GM18508 (cell line): ENCODE data around the gene SLC38A1.
"Not testable (repeated sequence)": the region's sequence is repeated elsewhere in the genome, so short reads cannot be mapped to it uniquely, and the experiment has no call there.

Experiments
- ATAC-seq: cut with Tn5 transposase; IDR thresholded peaks from one replicate; pipeline ENCODE4 v1.9.1; 2021; ENCODE audit warnings: moderate number of reproducible peaks; ENCODE audit not compliant: insufficient read depth, unreplicated experiment

The SLC38A1 gene

DNA sequence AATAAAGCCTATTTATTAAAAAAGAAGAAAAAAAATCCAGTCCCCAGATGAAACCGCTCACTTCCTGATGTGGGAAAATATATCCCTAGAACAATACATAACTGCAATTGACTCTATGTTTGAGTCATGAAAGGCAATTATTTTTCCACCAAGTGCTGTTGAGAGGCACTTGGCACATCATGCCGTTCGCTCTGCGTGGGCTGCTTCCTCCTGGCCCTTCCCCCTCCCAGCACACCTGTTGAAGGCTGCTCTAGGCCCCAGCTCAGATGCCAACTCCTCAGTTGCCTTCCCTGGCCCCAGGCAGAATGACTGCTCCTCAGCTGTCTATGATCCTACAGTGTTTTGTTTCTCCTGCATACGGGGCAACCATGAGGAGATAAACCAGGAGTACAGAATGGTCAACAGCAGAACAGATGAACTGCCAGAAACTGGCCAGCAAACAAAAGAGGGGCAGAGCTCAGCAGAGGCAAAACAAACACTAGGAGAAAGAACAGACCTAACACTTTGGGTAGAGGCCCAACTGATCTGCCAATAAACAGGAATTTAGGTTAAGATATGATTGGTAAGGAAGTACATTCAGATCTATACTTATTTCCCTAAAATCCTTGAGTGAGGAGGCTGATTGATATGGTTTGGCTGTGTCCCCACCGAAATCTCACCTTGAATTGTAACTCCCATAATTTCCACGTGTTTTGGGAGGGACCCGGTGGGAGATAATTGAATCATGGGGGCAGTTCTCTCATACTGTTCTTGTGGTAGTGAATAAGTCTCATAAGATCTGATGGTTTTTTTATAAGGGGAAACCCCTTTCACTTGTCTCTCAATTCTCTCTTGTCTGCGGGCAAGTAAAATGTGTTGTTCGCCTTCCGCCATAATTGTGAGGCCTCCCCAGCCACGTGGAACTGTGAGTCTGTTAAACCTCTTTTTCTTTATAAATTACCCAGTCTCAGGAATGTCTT is 58.6 kb downstream of the SLC38A1 start:
- ATAC-seq: peak; percentile 36

DNA sequence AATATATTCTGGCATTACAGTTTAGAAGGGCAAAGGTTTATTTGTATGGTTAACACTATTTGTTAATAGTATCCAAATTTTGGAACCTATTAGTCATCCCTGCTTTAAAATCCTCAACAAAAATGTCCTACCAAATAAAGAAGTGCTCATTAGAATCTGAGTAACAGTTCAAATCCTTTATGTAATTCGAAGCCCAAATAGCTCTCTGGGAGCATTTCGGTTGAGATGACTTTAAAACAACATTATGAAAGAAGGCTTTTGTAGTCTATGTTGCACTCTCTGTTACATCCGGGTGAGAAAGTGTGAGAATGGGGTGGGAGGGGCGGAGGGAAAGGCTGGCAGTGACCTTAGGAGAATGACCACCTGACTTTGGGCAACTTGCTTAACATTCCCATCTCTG is 59.7 kb downstream of the SLC38A1 start:
- ATAC-seq: no peak

DNA sequence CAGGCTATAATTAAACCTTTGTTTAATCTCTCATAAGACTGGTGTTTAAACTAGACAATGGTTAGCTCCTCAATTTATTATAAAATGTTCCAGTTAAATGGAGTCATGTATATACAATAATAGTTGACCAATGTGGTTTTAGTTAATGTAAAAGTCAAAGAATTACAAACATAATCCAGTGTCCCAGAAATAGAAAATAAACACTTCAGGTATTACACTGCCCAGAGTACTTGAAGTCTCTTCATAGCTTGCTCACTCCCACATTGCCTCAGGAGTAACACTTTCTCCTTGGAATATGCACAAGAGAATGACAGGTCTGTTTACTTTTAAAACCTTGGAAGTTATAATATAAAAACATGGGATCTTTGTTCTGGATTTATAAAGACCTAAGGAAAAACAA is 60.5 kb downstream of the SLC38A1 start:
- ATAC-seq: no peak

DNA sequence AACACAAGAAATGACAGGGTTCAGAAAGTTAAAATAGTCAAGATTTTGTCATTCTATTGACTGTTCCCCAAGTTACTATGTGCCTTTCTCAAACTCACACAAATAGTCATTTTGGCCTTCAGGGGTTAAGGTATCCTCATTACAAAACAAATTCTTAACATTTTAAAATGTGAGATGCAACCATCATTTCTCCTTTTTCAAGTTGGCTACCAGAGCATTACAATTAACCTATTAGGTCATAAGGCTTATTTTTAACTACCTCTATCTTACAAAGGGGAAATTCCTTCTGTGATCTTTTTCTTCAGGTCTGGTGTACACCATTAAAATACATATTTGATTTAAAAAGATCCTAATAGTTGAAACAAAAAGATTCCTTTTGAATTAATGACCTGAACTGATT is 61.2 kb downstream of the SLC38A1 start:
- no peak for ATAC-seq

DNA sequence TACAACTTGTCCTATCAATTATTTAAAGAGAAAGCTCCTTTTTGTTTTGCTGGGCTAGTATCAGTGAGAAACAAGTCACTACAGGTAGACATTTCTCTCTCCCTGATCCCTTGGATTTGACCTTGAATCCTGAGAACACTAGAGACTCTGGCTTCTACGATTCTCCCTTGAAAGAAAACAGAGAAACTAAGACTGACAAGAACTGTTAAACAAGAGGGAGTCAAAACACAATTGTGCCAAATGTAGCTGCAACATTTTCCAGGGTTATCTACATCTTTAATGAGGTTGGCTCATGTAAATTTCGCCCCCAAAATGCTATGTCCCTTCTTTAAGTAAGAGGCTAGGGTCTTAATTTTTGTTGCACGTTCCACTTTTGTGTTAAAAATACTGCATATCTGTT is 62.4 kb downstream of the SLC38A1 start:
- no peak for ATAC-seq

DNA sequence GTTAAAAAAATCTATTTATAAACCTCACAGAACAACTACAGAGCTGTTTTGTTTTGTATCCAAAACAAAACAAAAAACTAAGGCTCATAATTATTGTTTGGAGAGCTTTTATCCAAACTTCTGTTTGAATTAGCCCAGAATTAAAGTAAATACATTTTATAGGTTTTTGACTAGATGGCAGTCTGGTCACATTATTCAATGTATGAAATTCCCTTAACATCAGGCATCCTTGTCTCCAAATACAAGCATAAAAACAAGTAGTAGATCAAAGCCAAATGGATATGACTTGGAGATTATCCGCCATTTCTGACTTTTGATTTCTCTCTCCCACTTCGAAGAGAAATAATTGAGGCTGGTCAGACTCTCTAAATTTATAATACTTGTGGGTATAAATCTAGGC is 63.5 kb downstream of the SLC38A1 start:
- ATAC-seq: no peak

DNA sequence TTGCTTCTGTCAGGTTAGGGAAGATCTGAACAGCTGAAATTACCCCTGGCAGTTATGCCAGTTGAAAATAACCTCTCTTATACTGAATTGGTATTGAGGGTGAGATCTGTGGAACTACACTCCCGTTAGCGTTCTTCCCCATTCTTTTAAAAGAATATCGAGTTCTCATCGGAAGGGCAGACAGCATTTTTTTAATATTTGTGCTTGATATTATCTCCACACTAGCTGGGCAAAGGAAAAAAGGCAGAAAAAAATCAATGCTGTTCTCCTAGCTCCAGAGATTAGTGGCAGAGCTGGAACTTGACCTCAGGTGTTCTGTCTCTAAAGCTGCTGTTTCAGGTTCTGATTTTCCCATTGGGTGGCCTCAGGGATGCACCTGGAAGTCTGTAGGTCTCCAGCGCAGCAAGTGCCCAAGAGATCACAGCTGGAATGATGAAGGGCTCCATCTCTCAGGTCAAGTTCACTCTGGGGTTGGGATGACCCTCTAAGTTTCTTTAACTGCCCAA is 67.5 kb downstream of the SLC38A1 start:
- ATAC-seq: no peak

DNA sequence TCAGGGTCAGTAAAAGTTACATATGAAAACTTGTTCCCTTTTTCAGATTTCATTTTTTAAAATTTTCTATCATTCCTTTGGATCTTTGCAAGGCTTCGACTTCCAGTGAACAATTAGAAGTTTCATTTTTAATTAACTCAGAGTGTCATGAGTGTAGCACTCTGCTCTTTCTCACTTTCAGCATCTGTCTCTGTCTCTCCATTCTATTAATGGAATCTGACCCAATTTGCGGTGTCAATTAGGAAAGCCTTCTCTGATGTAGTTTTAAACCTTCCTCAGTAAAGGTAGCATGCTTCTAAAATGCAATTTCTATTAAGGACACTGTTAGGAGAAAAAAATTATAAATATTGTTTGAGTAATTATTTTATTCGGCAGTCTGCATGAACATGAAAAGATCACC is 68.3 kb downstream of the SLC38A1 start:
- no peak for ATAC-seq

DNA sequence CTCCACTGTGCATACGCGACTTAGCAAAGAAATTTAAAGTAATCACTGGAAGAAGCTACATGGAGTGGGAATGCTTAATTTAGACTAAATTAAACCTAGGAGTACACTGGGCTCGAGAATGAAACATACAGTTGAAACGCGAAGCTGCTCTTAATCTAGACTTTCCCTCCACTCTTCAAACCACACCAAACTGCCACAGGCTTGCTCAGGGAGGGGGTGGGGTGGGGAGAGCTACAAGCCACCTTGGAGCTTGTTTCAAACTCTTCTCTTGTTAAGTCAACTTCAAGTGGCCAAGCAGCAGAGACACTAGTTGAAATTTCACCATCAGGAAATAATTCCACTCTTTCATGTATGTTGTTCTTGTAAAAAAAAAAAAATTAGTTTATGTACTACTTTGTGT is 69.9 kb downstream of the SLC38A1 start:
- no peak for ATAC-seq

DNA sequence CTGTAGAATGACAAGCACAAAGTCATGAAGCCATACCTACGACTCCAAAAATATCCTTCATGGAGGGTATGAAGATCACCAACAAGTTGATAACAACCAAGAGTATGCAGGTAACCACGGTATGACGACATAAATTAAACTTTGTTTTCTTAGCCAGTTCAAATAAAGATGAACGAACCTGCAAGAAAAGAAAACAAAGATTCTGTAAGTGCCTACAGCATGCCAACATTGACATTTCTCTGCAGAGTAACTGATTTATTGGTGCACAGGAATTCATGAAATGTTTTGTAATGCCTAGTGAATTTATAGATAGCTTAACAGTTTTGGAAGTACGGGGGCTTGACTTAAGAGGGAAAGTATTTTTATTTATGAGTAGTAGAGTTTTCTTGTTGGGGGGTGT is 71.0 kb downstream of the SLC38A1 start:
- no peak for ATAC-seq

DNA sequence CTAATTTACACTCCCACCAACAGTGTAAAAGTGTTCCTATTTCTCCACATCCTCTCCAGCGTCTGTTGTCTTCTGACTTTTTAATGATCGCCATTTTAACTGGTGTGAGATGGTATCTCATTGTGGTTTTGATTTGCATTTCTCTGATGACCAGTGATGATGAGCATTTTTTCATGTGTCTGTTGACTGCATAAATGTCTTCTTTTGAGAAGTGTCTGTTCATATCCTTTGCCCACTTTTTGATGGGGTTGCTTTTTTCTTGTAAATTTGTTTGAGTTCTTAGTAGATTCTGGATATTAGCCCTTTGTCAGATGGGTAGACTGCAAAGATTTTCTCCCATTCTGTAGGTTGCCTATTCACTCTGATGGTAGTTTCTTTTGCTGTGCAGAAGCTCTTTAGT is 78.3 kb downstream of the SLC38A1 start:
- not testable (repeated sequence) for ATAC-seq

DNA sequence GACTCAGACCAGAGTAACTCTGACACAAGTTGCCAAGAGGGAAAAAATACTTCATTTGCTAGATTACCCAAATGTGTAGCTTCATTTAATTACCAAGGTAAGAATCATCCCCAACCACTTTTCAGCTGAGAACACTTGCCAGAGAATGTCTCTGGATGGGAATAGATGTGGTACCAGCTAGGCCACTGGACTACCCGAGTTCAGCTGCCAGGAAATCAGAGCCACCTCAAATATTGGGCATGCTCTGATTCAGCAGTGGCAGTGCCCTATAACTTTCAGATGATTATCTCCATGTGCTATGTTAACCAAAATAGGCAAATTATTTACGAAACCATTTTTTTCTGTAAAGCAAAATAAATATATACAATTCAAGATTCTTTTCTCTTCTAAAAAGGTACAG is 80.7 kb downstream of the SLC38A1 start:
- no peak for ATAC-seq

DNA sequence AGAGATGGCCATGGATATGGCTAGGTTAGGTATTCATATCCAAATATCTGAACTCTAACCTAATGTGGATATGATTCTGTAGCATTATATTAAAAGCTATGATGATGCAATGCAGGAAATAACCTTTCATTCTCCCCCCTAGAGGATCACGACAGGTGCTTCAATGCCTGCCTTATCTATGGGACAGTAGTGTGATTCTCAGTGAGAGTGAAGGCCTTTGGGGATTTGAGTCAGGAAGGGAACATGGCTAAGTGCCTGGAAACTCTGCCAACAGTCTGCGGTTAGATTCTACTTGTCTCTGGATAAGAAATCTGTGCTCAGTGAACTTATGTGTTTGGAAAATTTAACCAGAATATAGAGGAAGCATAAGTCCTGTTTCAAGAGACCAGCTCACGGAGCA is 81.8 kb downstream of the SLC38A1 start:
- ATAC-seq: no peak

DNA sequence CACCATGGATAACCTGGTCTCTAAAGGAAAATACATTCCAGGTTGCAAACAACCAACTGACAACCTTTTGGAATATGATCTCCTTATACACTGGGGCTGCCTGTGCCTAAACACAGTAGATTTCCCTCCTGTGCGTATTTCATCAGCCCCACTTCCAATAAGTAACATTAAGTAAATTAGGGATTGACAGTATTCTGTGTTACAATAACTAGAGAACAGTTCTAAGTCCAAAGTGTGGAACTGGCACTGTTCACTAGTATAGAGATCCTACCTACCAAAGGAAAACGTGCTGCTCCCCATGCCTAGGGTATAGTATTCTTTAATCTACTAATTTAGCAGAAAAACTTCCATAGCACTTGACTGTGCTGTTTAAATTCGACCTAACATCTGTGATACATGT is 82.8 kb downstream of the SLC38A1 start:
- ATAC-seq: no peak

DNA sequence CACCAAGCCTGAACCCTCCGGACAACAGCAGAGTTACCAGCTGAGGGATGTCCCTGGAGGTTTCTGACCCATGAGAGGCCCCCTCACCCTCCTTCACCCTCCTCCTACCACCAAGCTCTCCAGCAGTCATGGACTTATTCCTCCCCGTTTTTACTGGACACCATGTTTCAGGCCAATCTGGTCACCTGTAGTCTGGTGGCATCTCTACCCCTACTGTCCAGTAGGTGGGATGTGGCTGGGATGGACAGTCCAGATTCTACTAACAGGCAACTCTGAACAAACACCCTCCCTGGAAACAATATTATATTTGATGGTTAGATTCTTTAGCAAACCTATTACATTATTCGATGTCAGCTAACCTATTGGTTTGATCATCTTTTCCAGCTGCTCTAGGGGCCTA is 83.2 kb downstream of the SLC38A1 start:
- no peak for ATAC-seq

DNA sequence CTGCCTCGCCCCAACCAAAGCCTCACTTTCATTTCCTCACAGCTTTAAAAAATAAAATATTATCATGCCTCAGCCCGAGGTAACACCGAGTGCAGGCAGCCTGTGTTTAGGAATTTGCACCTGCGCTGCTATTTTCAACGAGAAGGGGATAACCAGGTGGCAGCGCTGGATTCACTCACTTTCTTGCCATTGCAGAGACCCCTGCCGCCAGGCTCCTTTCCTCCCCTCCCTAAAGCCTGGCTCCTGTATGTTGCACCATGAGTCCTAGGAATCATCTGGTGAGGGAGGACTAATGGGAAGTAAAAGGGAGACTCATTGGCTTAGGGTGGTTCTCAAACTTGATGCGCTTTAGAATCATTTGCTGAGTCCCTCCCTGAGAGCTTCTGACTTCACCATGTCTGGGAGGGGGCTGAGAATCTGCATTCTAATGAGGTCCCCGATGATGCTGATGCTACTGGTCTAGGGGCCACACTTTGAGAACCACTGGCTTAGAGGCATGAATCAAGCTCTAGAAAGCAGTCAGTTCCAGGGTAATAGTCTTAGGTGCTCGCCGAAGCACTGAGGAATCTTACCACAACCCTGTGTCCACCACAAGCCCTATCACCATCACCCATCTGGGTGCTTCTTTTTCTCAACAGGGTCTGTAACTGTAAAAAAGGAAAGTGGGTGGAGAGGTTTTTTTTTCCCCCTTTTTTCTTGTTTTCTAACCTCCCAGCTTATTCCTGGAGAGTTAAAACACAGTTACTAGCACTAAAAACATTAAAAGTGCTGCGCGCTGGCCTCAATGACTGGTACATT is 83.8 kb downstream of the SLC38A1 start:
- ATAC-seq: no peak

DNA sequence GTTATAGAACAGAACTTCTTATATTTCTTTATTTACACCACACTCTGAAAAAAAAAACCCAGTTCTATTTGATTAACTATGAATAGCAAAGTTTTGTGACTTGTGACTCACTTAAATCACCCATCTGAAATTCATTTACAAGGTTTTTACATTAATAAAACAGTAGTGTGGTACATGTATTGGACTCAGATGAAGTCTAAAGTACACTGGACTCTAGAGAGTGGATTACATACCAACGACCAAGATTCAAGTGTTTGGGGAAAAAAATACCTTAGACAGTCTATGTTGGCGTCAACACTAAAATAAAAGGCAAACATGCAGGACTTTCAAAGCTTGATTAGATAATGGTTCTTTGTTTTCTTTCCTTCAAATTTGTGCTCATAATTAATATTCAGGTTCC is 85.7 kb downstream of the SLC38A1 start:
- no peak for ATAC-seq

DNA sequence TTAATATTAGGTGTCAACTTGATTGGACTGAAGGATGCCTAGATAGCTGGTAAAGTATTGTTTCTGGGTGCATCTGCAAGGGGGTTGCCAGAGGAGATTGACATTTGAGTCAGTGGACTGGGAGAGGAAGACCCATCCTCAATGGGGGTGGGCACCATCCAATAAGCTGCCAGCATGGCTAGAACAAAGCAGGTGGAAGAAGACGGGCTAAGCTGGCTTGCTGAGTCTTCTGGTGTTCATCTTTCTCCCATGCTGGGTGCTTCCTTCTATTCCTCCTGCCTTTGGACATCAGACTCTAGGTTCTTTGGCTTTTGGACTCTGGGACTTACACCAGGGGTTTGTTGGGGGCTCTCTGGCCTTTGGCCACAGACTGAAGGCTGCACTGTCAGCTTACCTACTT is 87.4 kb downstream of the SLC38A1 start:
- no peak for ATAC-seq

DNA sequence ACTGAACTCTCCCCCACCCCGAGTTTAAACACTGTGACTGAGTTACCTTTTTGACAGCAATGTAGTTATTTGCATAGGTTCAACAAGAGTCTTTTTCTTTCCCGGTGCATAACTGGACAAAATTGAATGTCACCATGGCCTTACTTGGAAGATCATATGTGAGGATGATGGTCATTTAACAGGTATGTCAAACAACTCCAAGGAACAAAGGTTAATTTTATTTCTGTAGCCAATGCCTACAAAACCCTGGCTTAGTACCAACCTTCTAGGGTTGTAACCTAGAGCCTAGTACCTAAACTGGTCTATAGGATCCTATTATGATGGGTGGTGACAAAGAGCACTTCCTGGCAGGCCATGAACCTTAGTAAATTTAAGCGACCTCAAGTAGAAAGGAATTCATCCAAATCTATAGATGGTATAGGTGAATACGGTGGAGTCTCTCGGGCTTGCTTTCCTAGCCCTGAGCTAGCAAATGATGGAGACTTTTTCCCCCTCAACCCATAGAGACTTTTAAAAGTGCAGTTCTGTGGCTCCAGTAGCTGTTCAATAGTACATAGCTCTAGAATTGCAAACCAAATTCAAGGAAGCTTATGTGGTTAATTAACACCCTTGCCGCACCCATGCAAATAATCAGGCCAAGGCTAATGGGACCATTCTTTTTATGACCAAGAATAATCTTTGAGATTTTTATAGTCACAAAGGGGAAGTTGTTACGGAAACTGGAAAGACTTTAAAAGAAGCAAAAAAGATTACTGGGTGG is 89.0 kb downstream of the SLC38A1 start:
- ATAC-seq: peak; percentile 35

DNA sequence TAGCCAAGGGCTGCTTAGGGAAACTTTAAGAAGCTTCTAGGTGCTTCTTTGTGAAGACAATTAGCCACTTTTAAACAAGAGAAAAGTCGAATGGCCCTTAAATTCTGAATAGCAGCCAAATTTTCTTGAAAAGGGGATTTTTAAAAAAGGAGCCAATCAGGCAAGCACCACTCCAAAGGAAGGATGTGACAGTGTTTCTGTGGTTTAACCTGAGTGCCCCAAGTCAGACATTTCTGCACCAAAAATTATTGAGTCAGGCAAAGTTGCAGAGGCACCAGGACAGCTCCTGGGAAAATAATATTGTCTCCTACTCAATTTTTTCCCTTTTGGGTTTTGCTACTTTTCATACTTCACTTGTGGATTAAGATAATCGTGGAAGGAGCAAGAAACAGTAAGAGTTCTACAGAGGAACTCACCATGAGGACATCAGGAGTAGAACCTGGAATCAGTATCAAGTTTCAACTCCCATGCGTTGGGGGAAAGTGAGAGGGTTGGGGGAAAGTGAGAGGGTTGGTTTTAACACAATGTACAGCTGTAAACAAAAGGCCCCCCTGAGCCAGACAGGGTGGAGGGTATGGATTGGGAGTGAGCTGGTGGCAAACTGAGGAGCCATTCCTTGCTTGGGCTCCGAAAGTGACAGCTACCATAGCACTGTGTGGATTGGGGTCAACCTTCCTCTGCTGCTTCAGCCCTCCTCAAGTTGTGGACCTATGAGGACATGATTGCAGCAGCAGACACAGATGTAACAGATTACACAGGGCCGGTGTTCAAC is 90.8 kb downstream of the SLC38A1 start:
- ATAC-seq: no peak
